ENCODE results near the gene DIRAS3. TPM values are rescaled to one million over a fixed set of nuclear protein-coding genes. Genes with fewer than 3 reads are reported as not detected.

Gene DIRAS3
- total and polyA plus RNA-seq, 3 donors from 2014 or later: 0.39 to 13.8 (median 2.0) TPM

DNA sequence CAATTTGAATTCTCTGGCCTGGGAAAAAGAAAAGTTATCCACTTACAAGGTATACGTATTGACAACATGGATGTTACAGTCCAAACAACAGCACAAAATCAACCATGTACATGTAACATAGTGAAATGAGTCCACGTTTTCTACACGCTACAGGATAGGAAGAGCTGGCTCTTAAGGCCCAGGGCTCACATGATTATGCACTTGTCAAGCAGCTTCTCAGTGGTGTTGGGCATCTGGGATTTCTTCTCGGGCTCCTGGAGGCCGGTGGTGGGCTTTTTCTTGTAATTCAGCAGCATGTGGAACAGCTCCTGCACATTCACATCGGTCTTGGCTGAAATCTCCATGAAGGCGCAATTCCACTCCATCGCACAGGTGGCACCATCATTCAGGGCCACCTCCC, 4.0 kb downstream of the DIRAS3 start:
- intact Hi-C loops (cut with DNase I; ENCODE audit: low total_unique reads): no loop called here
- DNase-seq: no peak
- Histone ChIP-seq H3K27me3 (no peaks in the 10 kb centered on the region), H3K9me3 (no peaks in the 10 kb centered on the region), H3K27ac (no peak overlapping the region), H3K4me1 (no peaks in the 10 kb centered on the region), H3K4me3 (no peak overlapping the region), H3K36me3 (ENCODE audit: low read depth, missing control alignments) (no peaks in the 10 kb centered on the region)
- WGBS, 2 donors: 64 to 82% methylated on average over 8 of the region's 8 CpGs
- TF ChIP-seq CTCF (IDR thresholded peaks at IDR 0.05): no peak
- no peak for TF ChIP-seq POLR2A (IDR thresholded peaks at IDR 0.05)

GRCh38 chr1:68045511-68046180, 4.8 kb downstream of the DIRAS3 start:
- Histone ChIP-seq H3K27ac (no peak overlapping the region), H3K4me1 (no peaks in the 10 kb centered on the region), H3K4me3 (no peak overlapping the region), H3K36me3 (ENCODE audit: low read depth, missing control alignments) (no peaks in the 10 kb centered on the region), H3K27me3 (no peaks in the 10 kb centered on the region), H3K9me3 (no peaks in the 10 kb centered on the region)
- DNase-seq: no peak
- intact Hi-C loops (cut with DNase I; ENCODE audit: low total_unique reads): no loop called here
- WGBS, 2 donors: 66 to 67% methylated on average over 4 of the region's 4 CpGs
- TF ChIP-seq CTCF (IDR thresholded peaks at IDR 0.05) (no peak), POLR2A (IDR thresholded peaks at IDR 0.05) (no peak)

DNA sequence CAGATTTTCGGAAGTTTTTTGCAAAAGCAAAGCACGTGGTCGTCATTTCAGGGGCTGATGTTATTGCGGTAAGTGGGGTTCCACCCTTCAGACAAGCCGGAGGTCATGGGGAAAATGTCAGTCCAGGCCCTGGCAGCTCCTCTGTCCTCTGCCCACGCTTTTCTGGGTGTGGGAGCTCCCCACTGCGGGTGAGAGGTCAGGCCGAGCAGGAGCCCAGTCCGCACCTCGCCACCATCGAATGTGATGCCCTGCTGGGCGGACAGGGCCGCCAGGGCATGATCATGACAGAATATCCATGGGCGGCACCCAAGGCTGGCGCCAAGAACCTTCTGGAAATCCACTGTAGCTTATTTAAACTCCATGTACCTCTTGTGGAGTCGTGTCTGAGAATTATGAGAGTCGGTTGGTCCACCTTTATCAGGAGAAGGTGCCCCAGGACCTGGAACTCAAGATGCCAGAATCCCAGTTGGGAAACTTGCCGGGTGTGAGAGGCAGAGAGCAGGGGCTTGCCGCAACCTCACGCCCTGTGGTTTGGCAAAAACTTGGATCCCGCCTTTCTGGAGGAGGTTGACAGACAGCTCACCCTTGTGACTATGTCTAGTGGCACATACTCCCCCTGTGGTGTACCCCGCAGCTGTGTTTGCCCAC, 6.9 kb downstream of the DIRAS3 start:
- Histone ChIP-seq H3K4me1 (no peaks in the 10 kb centered on the region), H3K36me3 (ENCODE audit: low read depth, missing control alignments) (no peaks in the 10 kb centered on the region), H3K4me3 (no peak overlapping the region), H3K9me3 (no peaks in the 10 kb centered on the region), H3K27ac (no peak overlapping the region), H3K27me3 (no peaks in the 10 kb centered on the region)
- DNase-seq: no peak
- WGBS, 2 donors: 86 to 90% methylated on average over 10 to 22 of the region's 22 CpGs
- intact Hi-C loops (cut with DNase I; ENCODE audit: low total_unique reads): no loop called here
- TF ChIP-seq POLR2A (IDR thresholded peaks at IDR 0.05) (no peak), CTCF (IDR thresholded peaks at IDR 0.05) (no peak)

GRCh38 chr1:68036946-68037345, 13.5 kb downstream of the DIRAS3 start:
- H3K36me3 ChIP-seq (ENCODE audit: low read depth, missing control alignments): no peaks in the 10 kb centered on the region
- H3K27ac ChIP-seq: no peak overlapping the region
- no peak overlapping the region for H3K4me3 ChIP-seq
- H3K27me3 ChIP-seq: no peaks in the 10 kb centered on the region
- WGBS, 2 donors: 74 to 82% methylated on average over 2 of the region's 2 CpGs
- TF ChIP-seq POLR2A (IDR thresholded peaks at IDR 0.05) (no peak), CTCF (IDR thresholded peaks at IDR 0.05) (no peak)
- no peaks in the 10 kb centered on the region for H3K4me1 ChIP-seq
- intact Hi-C loops (cut with DNase I; ENCODE audit: low total_unique reads): no loop called here
- no peak for DNase-seq
- H3K9me3 ChIP-seq: no peaks in the 10 kb centered on the region

DNA sequence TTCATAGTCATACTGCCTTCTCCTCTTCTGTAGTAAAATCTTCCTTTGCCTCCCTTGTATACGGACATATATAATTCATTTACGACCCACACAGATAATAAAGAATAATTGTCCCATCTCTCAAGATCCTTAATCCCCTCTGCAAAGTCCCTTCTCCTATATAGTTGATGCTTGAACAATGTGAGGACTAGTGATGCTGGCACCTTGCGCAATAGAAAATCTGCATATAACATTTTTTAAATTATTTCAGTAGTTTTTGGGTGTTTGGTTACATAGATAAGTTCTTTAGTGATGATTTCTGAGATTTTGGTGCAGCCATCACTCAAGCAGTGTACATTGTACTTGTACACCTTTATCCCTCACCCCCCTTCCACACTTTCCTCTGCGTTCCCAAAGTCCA, 21.0 kb downstream of the DIRAS3 start:
- no peaks in the 10 kb centered on the region for H3K4me1 ChIP-seq
- intact Hi-C loops (cut with DNase I; ENCODE audit: low total_unique reads): no loop called here
- H3K27ac ChIP-seq: no peak overlapping the region
- 88 to 93% methylated on average over 4 of the region's 4 CpGs for WGBS, 2 donors
- no peaks in the 10 kb centered on the region for H3K27me3 ChIP-seq
- no peaks in the 10 kb centered on the region for H3K36me3 ChIP-seq (ENCODE audit: low read depth, missing control alignments)
- DNase-seq: no peak
- TF ChIP-seq POLR2A (IDR thresholded peaks at IDR 0.05) (no peak), CTCF (IDR thresholded peaks at IDR 0.05) (no peak)
- no peak overlapping the region for H3K4me3 ChIP-seq
- no peaks in the 10 kb centered on the region for H3K9me3 ChIP-seq

Measured in testis (tissue), 3 donors.